Activated CD8-positive, alpha-beta memory T cell treated with anti-CD3 and anti-CD28 coated beads for 1 hour (primary cell): ENCODE results near the gene LRCH2.

Experiments used
- DNase-seq, 2 donors: peaks; one replicate each; pipeline ENCODE4 v3.0.0-alpha.2; 2020; ENCODE audit warnings: low read depth in 1 of 2; ENCODE audit errors: extremely low read depth in 1 of 2

LRCH2 gene

DNA sequence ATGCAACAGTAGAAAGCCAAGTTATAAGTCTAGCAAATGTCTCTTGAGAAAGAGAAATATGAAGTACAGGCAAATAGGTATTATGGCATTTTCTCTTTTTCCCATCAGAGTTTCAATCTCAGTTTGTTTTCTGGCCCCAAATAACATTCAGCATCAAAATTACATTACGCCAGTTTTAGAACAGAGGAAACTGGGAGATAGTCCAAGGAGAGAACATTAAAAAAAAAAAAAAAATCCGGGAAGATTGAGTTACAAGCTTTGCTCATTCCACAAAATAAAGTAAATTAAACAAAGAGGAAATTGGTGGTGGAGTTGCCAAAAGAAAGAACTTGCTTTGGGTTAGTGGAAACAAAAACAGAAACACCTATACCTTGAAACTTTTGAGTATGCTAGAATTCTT is 166.1 kb downstream of the LRCH2 start:
- no peak for DNase-seq

GRCh38 chrX:115065304-115065703 is 168.6 kb downstream of the LRCH2 start:
- DNase-seq, result no peak
